Fibroblast of skin of abdomen (primary cell): ENCODE measurements around the gene MCRIP1.

Experiments
- DNase-seq: peaks from one replicate; pipeline ENCODE4 v3.0.0-alpha.2; 2013

Gene MCRIP1

GRCh38 chr17:81860756-81861568 lies 27.9 kb upstream of the MCRIP1 start:
- DNase-seq: peak; percentile 100

- no peak for DNase-seq
These were observed 27.0 kb upstream of the MCRIP1 start, which contains the start of gene P4HB for GRCh38 chr17:81859906-81860755. Gene P4HB (minus strand): TSS chr17:81860535. CDS start chr17:81860471, 64 bp downstream.

- DNase-seq: no peak
These were observed 26.1 kb upstream of the MCRIP1 start for GRCh38 chr17:81858967-81859905.

- DNase-seq: no peak
These were observed 25.3 kb upstream of the MCRIP1 start for GRCh38 chr17:81858170-81858966.

GRCh38 chr17:81854974-81855774 lies 22.1 kb upstream of the MCRIP1 start:
- DNase-seq: no peak

GRCh38 chr17:81852237-81852636 lies 19.1 kb upstream of the MCRIP1 start:
- DNase-seq: no peak

- no peak for DNase-seq
These were observed 18.3 kb upstream of the MCRIP1 start for GRCh38 chr17:81851423-81851822.

- no peak for DNase-seq
These were observed 16.4 kb upstream of the MCRIP1 start for GRCh38 chr17:81849457-81849856.

- DNase-seq: no peak
These were observed 13.9 kb upstream of the MCRIP1 start for GRCh38 chr17:81846743-81847689.

- no peak for DNase-seq
These were observed 13.0 kb upstream of the MCRIP1 start for GRCh38 chr17:81845881-81846742.

- no peak for DNase-seq
These were observed 12.3 kb upstream of the MCRIP1 start for GRCh38 chr17:81845361-81845760.

GRCh38 chr17:81844887-81845286 lies 11.8 kb upstream of the MCRIP1 start:
- DNase-seq: no peak

GRCh38 chr17:81844327-81844851 lies 11.3 kb upstream of the MCRIP1 start:
- no peak for DNase-seq

- no peak for DNase-seq
These were observed 10.7 kb upstream of the MCRIP1 start for GRCh38 chr17:81843713-81844326.

- no peak for DNase-seq
These were observed 9.8 kb upstream of the MCRIP1 start for GRCh38 chr17:81842725-81843504.

- DNase-seq: no peak
These were observed 9.3 kb upstream of the MCRIP1 start for GRCh38 chr17:81842378-81842724.

- DNase-seq: no peak
These were observed 8.8 kb upstream of the MCRIP1 start for GRCh38 chr17:81841866-81842265.
